ENCODE results near the gene NPAS2. TPM values are rescaled to one million over a fixed set of nuclear protein-coding genes. Genes with fewer than 3 reads are reported as not detected.

NPAS2 gene
- total and polyA plus RNA-seq, 2 of the 8 experiments (the other 6 are each of a cell fraction or from before 2014, with no cell fraction given): 1.8 to 1.9 TPM

- no peak for FAIRE-seq
- no peak overlapping the region for H3K4me2 ChIP-seq (ENCODE audit: insufficient read depth in 1 of 2, low read depth in 2 of 2, low read length in 2 of 2)
- H3K79me2 ChIP-seq (ENCODE audit: control insufficient read depth in 1 of 2, insufficient read depth in 2 of 2, low read length in 2 of 2): no peaks in the 10 kb centered on the region
- no peak overlapping the region for H3K4ac ChIP-seq (replicated peaks; ENCODE audit: insufficient read length, low read depth, low read length)
- no peak overlapping the region for H3K4me3 ChIP-seq (ENCODE audit: extremely low read depth in 1 of 4, insufficient read depth in 2 of 4, low read depth in 3 of 4, low read length in 4 of 4)
- H4K91ac ChIP-seq (replicated peaks; ENCODE audit: insufficient read length, low read length): no peak overlapping the region
- H3K9ac ChIP-seq (replicated peaks in 1 of 4; ENCODE audit: extremely low read depth in 1 of 4, low read depth in 3 of 4, low read length in 3 of 4): no peak overlapping the region
- ChIA-PET POLR2A (ENCODE audit: partially characterized antibody) (no interaction called here), CTCF (ENCODE audit: partially characterized antibody) (interaction anchor here (0.7 to 1.9 kb wide), 4 partner anchors 13 to 206 kb away, joined by 3 to 5 read pairs (median 4); no protein-coding TSS in a partner anchor)
- H4K20me1 ChIP-seq (replicated peaks in 1 of 2; ENCODE audit: control insufficient read depth in 1 of 2, insufficient read depth in 2 of 2, low read length in 2 of 2): no peaks in the 10 kb centered on the region
- H2AK5ac ChIP-seq (ENCODE audit: low read depth, low read length): no peak overlapping the region
- H3K9me3 ChIP-seq (ENCODE audit: insufficient read depth in 2 of 2, low read depth in 1 of 2, low read length in 1 of 2): no peaks in the 10 kb centered on the region
- H2BK20ac ChIP-seq (ENCODE audit: low read length): no peak overlapping the region
- no peak overlapping the region for H4K5ac ChIP-seq (ENCODE audit: insufficient read length, low read depth, low read length)
- no peaks in the 10 kb centered on the region for H3K23me2 ChIP-seq (ENCODE audit: low read depth, low read length)
- H4K8ac ChIP-seq (ENCODE audit: extremely low read depth, insufficient read depth, low read length): no peak overlapping the region
- DNase-seq (ENCODE audit: low read depth in 1 of 2, low spot score in 2 of 2): no peak
- no peak overlapping the region for H3K56ac ChIP-seq (replicated peaks; ENCODE audit: insufficient read length, low read depth, low read length)
- H2BK120ac ChIP-seq (replicated peaks; ENCODE audit: low read depth, low read length): no peak overlapping the region
- no peak overlapping the region for H3K18ac ChIP-seq (ENCODE audit: extremely low read depth, low read length)
- no peak overlapping the region for H3K27ac ChIP-seq (ENCODE audit: low read depth, low read length)
- WGBS, 2 experiments (ENCODE audit: extremely low coverage in 1 of 2, insufficient coverage in 1 of 2, insufficient read length in 1 of 2, insufficient replicate concordance in 2 of 2, low coverage in 1 of 2, low lambda C conversion rate in 2 of 2, missing lambda C conversion rate in 1 of 2): 100% methylated on average over 2 of the region's 2 CpGs; no CpG with 5 or more reads in 1 of the 2 experiments
- H3K14ac ChIP-seq (ENCODE audit: insufficient read length): no peak overlapping the region
- H2BK5ac ChIP-seq (ENCODE audit: low read depth, low read length): no peak overlapping the region
- no peaks in the 10 kb centered on the region for H3K27me3 ChIP-seq (replicated peaks in 1 of 4; ENCODE audit: control insufficient read depth in 3 of 4, extremely low read depth in 1 of 4, insufficient read depth in 3 of 4, low read length in 3 of 4)
- H2AFZ ChIP-seq (ENCODE audit: low read length): no peak overlapping the region
- H3K36me3 ChIP-seq (ENCODE audit: control insufficient read depth in 2 of 4, insufficient read depth in 4 of 4, low read length in 3 of 4): no peaks in the 10 kb centered on the region
- H3K79me1 ChIP-seq (ENCODE audit: low read depth, low read length): no peaks in the 10 kb centered on the region
- H3K23ac ChIP-seq (ENCODE audit: insufficient read length): no peak overlapping the region
- no peak overlapping the region for H2BK12ac ChIP-seq (ENCODE audit: low read depth, low read length)
- no peaks in the 10 kb centered on the region for H3K4me1 ChIP-seq (replicated peaks in 1 of 4; ENCODE audit: control insufficient read depth in 3 of 4, insufficient read depth in 4 of 4, low read length in 3 of 4)
- no peak overlapping the region for H2BK15ac ChIP-seq (ENCODE audit: low read length)
- no peak for TF ChIP-seq KDM4A (IDR thresholded peaks at IDR 0.05; ENCODE audit: low read depth, low read length, severe bottlenecking)
- TF ChIP-seq EP300 (IDR thresholded peaks at IDR 0.05; ENCODE audit: borderline replicate concordance in 1 of 2, low read depth in 2 of 2, low read length in 2 of 2): no peak
- TF ChIP-seq SRF (IDR thresholded peaks at IDR 0.05; ENCODE audit: low read depth, low read length): no peak
- no peak for TF ChIP-seq ZNF274 (IDR thresholded peaks at IDR 0.05; ENCODE audit: borderline replicate concordance, extremely low read depth, low read length)
- TF ChIP-seq SAP30 (IDR thresholded peaks at IDR 0.05; ENCODE audit: insufficient read depth, insufficient replicate concordance, low read length): no peak
- no peak for TF ChIP-seq CHD2 (IDR thresholded peaks at IDR 0.05; ENCODE audit: low read length)
- no peak for TF ChIP-seq POLR2A (IDR thresholded peaks at IDR 0.05; ENCODE audit: control extremely low read depth in 1 of 2, low read depth in 2 of 2, low read length in 2 of 2)
- no peak for TF ChIP-seq NANOG (IDR thresholded peaks at IDR 0.05; ENCODE audit: insufficient read depth, low read depth, low read length, poor library complexity, severe bottlenecking)
- TF ChIP-seq SP1 (IDR thresholded peaks at IDR 0.05; ENCODE audit: low read depth, low read length): no peak
- no peak for TF ChIP-seq HDAC2 (IDR thresholded peaks at IDR 0.05; ENCODE audit: borderline replicate concordance in 1 of 2, low read depth in 2 of 2, low read length in 2 of 2)
- no peak for TF ChIP-seq BCL11A (IDR thresholded peaks at IDR 0.05; ENCODE audit: low read depth in 2 of 2, low read length in 2 of 2)
- no peak for TF ChIP-seq E2F6 (IDR thresholded peaks at IDR 0.05)
- no peak for TF ChIP-seq CBX8 (IDR thresholded peaks at IDR 0.05; ENCODE audit: borderline replicate concordance, low read depth, low read length)
- TF ChIP-seq SP2 (IDR thresholded peaks at IDR 0.05; ENCODE audit: low read length): no peak
Observed at GRCh38 chr2:100800915-100801314, 19.0 kb upstream of the NPAS2 start.

Measured in H1 (cell line).